Skeletal muscle tissue (tissue), 4 donors: ENCODE data around the gene IFT20. TPM values are rescaled to one million over a fixed set of nuclear protein-coding genes. Genes with fewer than 3 reads are reported as not detected.

ENCODE experiments used
- H3K27ac ChIP-seq: one replicate; pipeline ENCODE4 v1.7.0; 2013; ENCODE audit warnings: mild to moderate bottlenecking, low read depth, low read length, inconsistent platforms
- H3K27me3 ChIP-seq, 3 donors: one replicate each; pipeline ENCODE4 v1.7.0; 2013; ENCODE audit warnings: low read length in 3 of 3; ENCODE audit not compliant: control insufficient read depth in 3 of 3, insufficient read depth in 3 of 3
- H3K36me3 ChIP-seq, 3 donors: one replicate each; pipeline ENCODE4 v1.7.0; 2013; ENCODE audit warnings: low read length in 3 of 3; ENCODE audit not compliant: control insufficient read depth in 3 of 3, insufficient read depth in 3 of 3
- H3K4me1 ChIP-seq, 3 donors: one replicate each; pipeline ENCODE4 v1.7.0; 2013; ENCODE audit warnings: low read length in 3 of 3, mild to moderate bottlenecking in 3 of 3; ENCODE audit not compliant: control insufficient read depth in 3 of 3, insufficient read depth in 3 of 3
- H3K4me3 ChIP-seq, 3 donors: one replicate each; pipeline ENCODE4 v1.7.0; 2013; ENCODE audit warnings: low read length in 3 of 3
- H3K9ac ChIP-seq, 3 donors: one replicate each; pipeline ENCODE4 v1.7.0; 2013; ENCODE audit warnings: low read length in 3 of 3, mild to moderate bottlenecking in 3 of 3, moderate library complexity in 2 of 3, low read depth in 1 of 3
- H3K9me3 ChIP-seq, 3 donors: one replicate each; pipeline ENCODE4 v1.7.0; 2013; ENCODE audit warnings: low read length in 3 of 3; ENCODE audit not compliant: control insufficient read depth in 3 of 3
- total RNA-seq: library from RNA; depleted of rRNA; stranded (reverse); fragments of >200 nt; gene quantifications from one replicate; pipeline ENCODE4 v1.2.3, GENCODE V29; 2014
- donor health status: Osteomylitis.

IFT20 gene
- total RNA-seq, 1 donor from 2014 or later = 19.8 TPM

GRCh38 chr17:28290703-28291102 lies 44.6 kb downstream of the IFT20 start:
- no peak overlapping the region for H3K9ac ChIP-seq
- H3K27me3 ChIP-seq = no peaks in the 10 kb centered on the region
- H3K9me3 ChIP-seq = no peaks in the 10 kb centered on the region
- no peak overlapping the region for H3K27ac ChIP-seq
- H3K36me3 ChIP-seq = no peaks in the 10 kb centered on the region
- no peaks in the 10 kb centered on the region for H3K4me1 ChIP-seq
- no peak overlapping the region for H3K4me3 ChIP-seq

DNA sequence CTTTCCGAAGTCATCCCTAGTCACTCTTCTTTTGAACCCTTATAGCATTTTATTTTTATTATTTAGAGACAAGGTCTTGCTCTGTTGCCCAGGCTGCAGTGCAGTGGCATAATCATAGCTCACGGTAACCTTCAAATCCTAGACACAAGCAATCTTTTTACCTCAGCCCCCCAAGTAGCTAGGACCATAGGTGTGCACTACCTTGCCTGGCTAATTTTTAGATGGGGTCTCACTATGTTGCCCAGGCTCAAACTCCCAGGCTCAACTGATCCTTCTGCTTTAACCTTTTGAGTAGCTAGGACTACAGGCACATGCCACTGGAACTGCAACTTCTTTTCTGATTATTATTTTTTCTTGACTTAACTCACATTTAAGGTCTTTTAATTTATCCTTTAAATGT lies 49.3 kb downstream of the IFT20 start:
- no peaks in the 10 kb centered on the region for H3K27me3 ChIP-seq
- no peaks in the 10 kb centered on the region for H3K4me1 ChIP-seq
- no peaks in the 10 kb centered on the region for H3K36me3 ChIP-seq
- H3K9ac ChIP-seq = no peak overlapping the region
- H3K4me3 ChIP-seq = no peak overlapping the region
- H3K9me3 ChIP-seq = no peaks in the 10 kb centered on the region
- H3K27ac ChIP-seq = no peak overlapping the region

DNA sequence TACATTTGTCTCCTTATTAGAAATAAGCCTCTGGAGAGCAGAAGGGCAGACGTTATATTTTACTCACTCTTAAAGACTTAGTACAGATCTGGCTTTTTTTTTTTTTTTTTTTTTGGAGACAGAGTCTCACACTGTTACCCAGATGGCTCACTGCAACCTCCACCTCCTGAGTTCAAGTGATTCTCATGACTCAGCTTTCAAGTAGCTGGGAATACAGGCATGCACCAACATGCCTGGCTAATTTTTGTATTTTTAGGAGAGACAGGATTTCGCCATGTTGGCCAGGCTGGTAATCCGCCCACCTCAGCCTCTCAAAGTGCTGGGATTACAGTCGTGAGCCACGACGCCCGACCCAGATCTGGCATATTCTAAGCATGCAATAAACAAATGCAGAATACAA lies 52.7 kb downstream of the IFT20 start:
- no peaks in the 10 kb centered on the region for H3K4me1 ChIP-seq
- H3K9me3 ChIP-seq = no peaks in the 10 kb centered on the region
- H3K9ac ChIP-seq = no peak overlapping the region
- H3K4me3 ChIP-seq = no peak overlapping the region
- no peaks in the 10 kb centered on the region for H3K36me3 ChIP-seq
- no peaks in the 10 kb centered on the region for H3K27me3 ChIP-seq
- no peak overlapping the region for H3K27ac ChIP-seq

DNA sequence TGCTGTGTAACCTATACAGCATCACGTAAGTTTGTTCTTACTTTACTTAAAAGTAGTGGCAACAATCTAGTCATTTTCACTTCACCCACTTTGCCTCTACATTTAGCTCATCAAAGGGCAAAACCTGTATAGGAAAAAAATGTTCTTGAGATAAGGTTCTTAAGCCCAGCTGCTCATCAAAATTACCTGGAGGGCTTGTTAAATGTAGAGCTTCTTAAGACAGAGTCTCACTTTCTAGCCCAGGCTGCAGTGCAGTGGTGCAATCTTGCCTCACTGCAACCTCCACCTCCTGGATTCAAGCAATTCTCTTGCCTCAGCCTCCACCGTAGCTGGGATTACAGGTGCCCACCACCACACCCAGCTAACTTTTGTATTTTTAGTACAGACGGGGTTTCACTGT lies 54.4 kb downstream of the IFT20 start:
- H3K27ac ChIP-seq = no peak overlapping the region
- H3K4me3 ChIP-seq = no peak overlapping the region
- H3K27me3 ChIP-seq = no peaks in the 10 kb centered on the region
- H3K9me3 ChIP-seq = no peaks in the 10 kb centered on the region
- no peaks in the 10 kb centered on the region for H3K36me3 ChIP-seq
- no peak overlapping the region for H3K9ac ChIP-seq
- no peaks in the 10 kb centered on the region for H3K4me1 ChIP-seq

GRCh38 chr17:28279411-28279810 lies 55.9 kb downstream of the IFT20 start:
- H3K27ac ChIP-seq = no peak overlapping the region
- H3K27me3 ChIP-seq = no peaks in the 10 kb centered on the region
- no peak overlapping the region for H3K9ac ChIP-seq
- H3K4me3 ChIP-seq = no peak overlapping the region
- no peaks in the 10 kb centered on the region for H3K36me3 ChIP-seq
- no peaks in the 10 kb centered on the region for H3K9me3 ChIP-seq
- no peaks in the 10 kb centered on the region for H3K4me1 ChIP-seq

Other genes with a start within 250 kb of the IFT20 start
- gene TMEM97, start 16.3 kb downstream of the IFT20 start, total RNA-seq = 12.5 TPM
- 18.8 TPM for gene TNFAIP1, start 289 bp upstream of the IFT20 start, total RNA-seq
- 44.4 TPM for gene POLDIP2, start 22.1 kb upstream of the IFT20 start, total RNA-seq
- not detected for gene SEBOX, start 29.7 kb upstream of the IFT20 start, total RNA-seq
- gene VTN, start 34.8 kb upstream of the IFT20 start, total RNA-seq = 0.52 TPM
- 5.7 TPM for gene SARM1, start 36.2 kb upstream of the IFT20 start, total RNA-seq
- gene SLC46A1, start 70.7 kb upstream of the IFT20 start, total RNA-seq = 4.7 TPM
- gene SLC13A2, start 138.2 kb upstream of the IFT20 start, total RNA-seq = not detected
- gene FOXN1, start 170.9 kb upstream of the IFT20 start, total RNA-seq = not detected
- 5.7 TPM for gene UNC119, start 217.2 kb upstream of the IFT20 start, total RNA-seq
- 19.3 TPM for gene PIGS, start 236.1 kb upstream of the IFT20 start, total RNA-seq
- 4.7 TPM for gene ALDOC, start 241.4 kb upstream of the IFT20 start, total RNA-seq